ENCODE measurements around the gene PPP1CA.

PPP1CA gene

GRCh38 chr11:67349036-67349435, 52.6 kb downstream of the PPP1CA start:
- DNase-seq: no peak
